ENCODE results near the gene ARHGAP25.

Gene ARHGAP25

DNA sequence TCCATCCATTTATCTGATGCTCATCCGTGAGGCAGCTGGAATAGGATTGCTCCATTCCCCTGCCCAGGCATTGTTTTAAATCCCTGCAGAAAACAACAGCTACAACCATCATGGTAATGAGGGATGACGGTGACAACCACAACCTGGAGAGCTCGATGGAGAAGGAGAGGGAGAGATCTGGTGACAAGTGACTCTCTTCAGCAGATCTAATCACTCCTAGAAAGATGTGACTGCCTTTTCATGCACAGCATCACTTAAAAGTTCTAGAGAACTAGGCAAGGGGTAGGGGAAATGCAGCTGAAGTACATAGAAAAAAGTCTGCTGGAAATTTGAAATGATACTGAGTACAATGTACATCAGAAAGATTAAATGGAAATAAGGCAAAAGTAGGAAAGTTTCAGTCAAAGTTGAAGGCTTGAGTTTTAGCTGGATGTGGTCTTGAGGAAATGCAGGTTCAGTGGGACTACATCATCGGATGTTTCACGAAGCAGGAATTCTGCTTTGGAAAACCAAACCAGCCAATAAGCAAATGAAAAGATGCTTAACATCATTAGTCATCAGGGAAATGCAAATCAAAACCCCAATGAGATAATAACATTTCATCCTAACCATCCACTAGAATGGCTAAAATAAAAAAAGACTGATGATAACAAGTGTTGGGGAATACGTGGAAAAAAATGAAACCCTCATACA lies 6.8 kb upstream of the ARHGAP25 start:
- Histone ChIP-seq H3K4me2 (ENCODE audit: low read length) (no peak overlapping the region), H3K27ac (no peak overlapping the region)
- TF ChIP-seq, protein P1, sequence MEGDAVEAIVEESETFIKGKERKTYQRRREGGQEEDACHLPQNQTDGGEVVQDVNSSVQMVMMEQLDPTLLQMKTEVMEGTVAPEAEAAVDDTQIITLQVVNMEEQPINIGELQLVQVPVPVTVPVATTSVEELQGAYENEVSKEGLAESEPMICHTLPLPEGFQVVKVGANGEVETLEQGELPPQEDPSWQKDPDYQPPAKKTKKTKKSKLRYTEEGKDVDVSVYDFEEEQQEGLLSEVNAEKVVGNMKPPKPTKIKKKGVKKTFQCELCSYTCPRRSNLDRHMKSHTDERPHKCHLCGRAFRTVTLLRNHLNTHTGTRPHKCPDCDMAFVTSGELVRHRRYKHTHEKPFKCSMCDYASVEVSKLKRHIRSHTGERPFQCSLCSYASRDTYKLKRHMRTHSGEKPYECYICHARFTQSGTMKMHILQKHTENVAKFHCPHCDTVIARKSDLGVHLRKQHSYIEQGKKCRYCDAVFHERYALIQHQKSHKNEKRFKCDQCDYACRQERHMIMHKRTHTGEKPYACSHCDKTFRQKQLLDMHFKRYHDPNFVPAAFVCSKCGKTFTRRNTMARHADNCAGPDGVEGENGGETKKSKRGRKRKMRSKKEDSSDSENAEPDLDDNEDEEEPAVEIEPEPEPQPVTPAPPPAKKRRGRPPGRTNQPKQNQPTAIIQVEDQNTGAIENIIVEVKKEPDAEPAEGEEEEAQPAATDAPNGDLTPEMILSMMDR (IDR thresholded peaks at IDR 0.05) = no peak

DNA sequence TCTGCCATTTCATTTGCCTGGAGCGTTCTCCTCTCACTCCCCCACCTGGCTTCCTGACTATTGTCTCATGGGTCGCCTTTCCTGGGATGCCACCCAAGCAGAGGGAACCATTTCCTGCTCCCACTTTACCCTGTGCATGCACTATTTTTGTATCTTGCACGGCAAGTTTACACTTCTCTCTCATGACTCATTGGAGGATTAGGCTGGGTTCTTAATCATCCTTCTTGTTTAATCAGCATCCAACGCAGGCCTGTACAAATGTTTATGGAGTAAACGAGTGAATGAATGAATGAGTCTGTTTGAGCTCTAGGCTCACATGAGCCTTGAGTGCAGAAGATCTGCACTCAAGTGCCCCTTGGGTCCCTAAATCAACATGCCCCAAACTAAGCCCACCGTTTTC lies 3.8 kb upstream of the ARHGAP25 start:
- no peaks in the 10 kb centered on the region for H3K36me3 ChIP-seq (ENCODE audit: control insufficient read depth, insufficient read depth, low read length)
- H3K4me1 ChIP-seq = no peaks in the 10 kb centered on the region
- no peak overlapping the region for H3K4me3 ChIP-seq (ENCODE audit: low read depth, low read length)
- no peaks in the 10 kb centered on the region for H3K9me3 ChIP-seq (ENCODE audit: control insufficient read depth, low read length)
- no peak overlapping the region for H3K9ac ChIP-seq
- H3K4me2 ChIP-seq (ENCODE audit: low read length) = no peak overlapping the region
- TF ChIP-seq, protein P1 (IDR thresholded peaks at IDR 0.05) = no peak
- H3K27ac ChIP-seq = no peak overlapping the region
- no peaks in the 10 kb centered on the region for H3K27me3 ChIP-seq (ENCODE audit: control insufficient read depth, insufficient read depth, low read length)
- H2AFZ ChIP-seq = no peak overlapping the region
- H3K79me2 ChIP-seq = no peaks in the 10 kb centered on the region

More for the DNA sequence above, 6.8 kb upstream of the ARHGAP25 start:
- Histone ChIP-seq H3K36me3 (ENCODE audit: control insufficient read depth, insufficient read depth, low read length) (no peaks in the 10 kb centered on the region), H3K79me2 (no peaks in the 10 kb centered on the region), H2AFZ (no peak overlapping the region), H3K9ac (no peak overlapping the region), H3K9me3 (ENCODE audit: control insufficient read depth, low read length) (no peaks in the 10 kb centered on the region), H3K4me1 (no peaks in the 10 kb centered on the region), H3K27me3 (ENCODE audit: control insufficient read depth, insufficient read depth, low read length) (no peaks in the 10 kb centered on the region), H3K4me3 (ENCODE audit: low read depth, low read length) (no peak overlapping the region)

DNA sequence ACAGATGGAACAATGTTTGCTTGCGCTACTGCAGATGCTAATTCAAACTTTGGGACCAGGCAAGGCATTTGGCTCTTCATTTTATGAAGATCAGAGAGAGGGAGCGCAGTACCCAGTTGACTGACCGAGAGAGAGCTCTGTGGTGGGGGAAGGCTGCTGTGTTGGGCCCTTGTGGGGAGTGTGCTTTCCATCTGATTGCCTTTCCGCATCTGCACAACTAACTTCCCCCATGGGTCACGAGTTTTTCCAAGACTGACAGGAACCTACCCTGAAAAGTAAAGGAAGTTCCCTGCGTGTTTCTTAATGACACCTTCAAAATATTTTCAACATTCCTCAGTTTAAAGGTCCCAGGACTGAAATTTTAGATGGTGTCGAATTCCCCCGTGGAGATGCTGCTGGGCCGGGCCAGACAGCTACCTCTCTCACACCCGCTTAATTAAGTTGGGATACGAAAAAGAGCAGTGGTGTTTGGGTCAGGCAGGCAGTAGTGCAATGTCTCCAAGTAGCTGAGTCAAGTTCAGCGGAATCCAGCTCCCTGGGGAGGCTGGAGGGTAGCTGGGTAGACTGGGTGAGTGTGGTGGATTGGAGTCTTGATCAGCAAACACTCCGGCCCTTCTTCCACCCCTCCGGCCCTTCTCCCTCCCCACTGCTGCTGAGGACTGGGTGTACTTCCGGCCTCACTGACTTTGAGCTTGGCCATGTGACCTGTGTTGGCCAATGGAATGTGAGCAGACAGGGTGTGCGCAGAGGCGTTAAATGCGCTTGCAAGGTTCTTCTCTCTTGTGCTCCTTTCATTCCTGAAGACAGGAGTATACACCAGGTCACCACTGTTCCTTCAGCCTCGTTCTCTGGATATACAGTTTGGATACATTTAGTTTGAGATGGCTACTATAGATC lies 2.3 kb upstream of the ARHGAP25 start:
- H3K27ac ChIP-seq = no peak overlapping the region
- no peaks in the 10 kb centered on the region for H3K27me3 ChIP-seq (ENCODE audit: control insufficient read depth, insufficient read depth, low read length)
- H3K9me3 ChIP-seq (ENCODE audit: control insufficient read depth, low read length) = no peaks in the 10 kb centered on the region
- no peaks in the 10 kb centered on the region for H3K36me3 ChIP-seq (ENCODE audit: control insufficient read depth, insufficient read depth, low read length)
- H3K4me3 ChIP-seq (ENCODE audit: low read depth, low read length) = no peak overlapping the region
- H3K79me2 ChIP-seq = no peaks in the 10 kb centered on the region
- H3K4me1 ChIP-seq = no peaks in the 10 kb centered on the region
- TF ChIP-seq, protein P1 (IDR thresholded peaks at IDR 0.05) = no peak
- no peak overlapping the region for H2AFZ ChIP-seq
- no peak overlapping the region for H3K9ac ChIP-seq
- no peak overlapping the region for H3K4me2 ChIP-seq (ENCODE audit: low read length)

DNA sequence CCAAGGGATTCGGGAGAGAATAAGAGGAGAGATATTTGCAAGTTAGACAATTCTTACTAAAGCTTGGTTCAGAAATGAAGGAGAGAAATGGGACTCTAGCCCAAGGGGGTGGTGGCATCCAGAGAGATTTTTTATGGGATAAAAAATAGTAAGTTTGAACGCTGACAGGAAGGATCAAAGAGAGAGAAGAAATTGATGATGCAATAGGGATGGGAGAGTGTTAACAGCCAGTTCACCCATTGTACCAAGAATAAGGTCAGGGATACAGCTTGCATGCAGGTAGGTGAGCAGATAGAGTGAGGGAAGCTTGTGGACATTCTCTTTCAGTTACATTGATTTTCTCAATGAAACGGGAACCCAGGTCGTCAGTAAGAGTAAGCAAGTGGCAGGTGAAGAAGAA lies 1.2 kb upstream of the ARHGAP25 start:
- H3K27ac ChIP-seq = no peak overlapping the region
- H3K4me3 ChIP-seq (ENCODE audit: low read depth, low read length) = no peak overlapping the region

More for the DNA sequence above, 1.2 kb upstream of the ARHGAP25 start:
- Histone ChIP-seq H3K4me2 (ENCODE audit: low read length) (no peak overlapping the region), H3K9me3 (ENCODE audit: control insufficient read depth, low read length) (no peaks in the 10 kb centered on the region), H3K36me3 (ENCODE audit: control insufficient read depth, insufficient read depth, low read length) (no peaks in the 10 kb centered on the region), H3K9ac (no peak overlapping the region), H3K27me3 (ENCODE audit: control insufficient read depth, insufficient read depth, low read length) (no peaks in the 10 kb centered on the region), H3K79me2 (no peaks in the 10 kb centered on the region), H3K4me1 (no peaks in the 10 kb centered on the region), H2AFZ (no peak overlapping the region)
- TF ChIP-seq, protein P1 (IDR thresholded peaks at IDR 0.05) = no peak
